Colonic mucosa (tissue), 4 donors: ENCODE measurements around the gene PPM1M. TPM values are rescaled to one million over a fixed set of nuclear protein-coding genes. Genes with fewer than 3 reads are reported as not detected.

Source experiments
- DNase-seq: peaks from one replicate; pipeline ENCODE4 v3.0.0-alpha.2; 2020
- H3K27ac ChIP-seq: fragments of 200-600 bp; one replicate; pipeline ENCODE4 v1.8.0; 2021
- H3K27me3 ChIP-seq: fragments of 200-600 bp; one replicate; pipeline ENCODE4 v1.8.0; 2021
- H3K36me3 ChIP-seq: fragments of 200-600 bp; one replicate; pipeline ENCODE4 v1.8.0; 2021
- H3K4me1 ChIP-seq: fragments of 200-600 bp; one replicate; pipeline ENCODE4 v1.8.0; 2021; ENCODE audit warnings: mild to moderate bottlenecking
- H3K4me3 ChIP-seq: fragments of 200-600 bp; one replicate; pipeline ENCODE4 v1.8.0; 2021
- H3K9ac ChIP-seq, 2 donors: one replicate each; pipeline ENCODE4 v1.7.0; 2013; ENCODE audit warnings: control low read depth in 2 of 2, low read depth in 2 of 2, low read length in 2 of 2
- H3K9me3 ChIP-seq: fragments of 200-600 bp; one replicate; pipeline ENCODE4 v1.8.0; 2021
- intact Hi-C: fragments of 100-400 bp; cut with DNase I; formaldehyde crosslinking; loops from one replicate; pipeline ENCODE4 v1.14.1; 2022
- total RNA-seq, 2 donors: library from RNA; stranded (reverse); fragmentation: NEBNext Ultra II Directional in 1 of 2; extraction: Animal tissue kit (Norgen Biotek cat#: 25700) in 1 of 2; gene quantifications; one replicate each; pipeline ENCODE4 v1.2.1, GENCODE V29; 2021
- TF ChIP-seq, protein P1 (sequence below): fragments of 200-600 bp; IDR thresholded peaks from one replicate; pipeline ENCODE4 v1.8.0; 2022; ENCODE audit warnings: antibody characterized with exemption, mild to moderate bottlenecking
- donor health status: healthy.
- donor health status: DM: no; HTN: no; CAD: no.
- donor health status: DM: no; HTN: no; CAD: no.

The PPM1M gene
- total RNA-seq, 2 donors from 2014 or later, result 5.4 to 8.1 TPM

- H3K4me1 ChIP-seq, result peaks cover 21% of the 10 kb centered on the region
- no peak for DNase-seq
- no peaks in the 10 kb centered on the region for H3K27me3 ChIP-seq
- intact Hi-C loops, result no loop called here
- H3K9me3 ChIP-seq, result no peaks in the 10 kb centered on the region
- no peak overlapping the region for H3K4me3 ChIP-seq
- no peaks in the 10 kb centered on the region for H3K36me3 ChIP-seq
- TF ChIP-seq, protein P1, sequence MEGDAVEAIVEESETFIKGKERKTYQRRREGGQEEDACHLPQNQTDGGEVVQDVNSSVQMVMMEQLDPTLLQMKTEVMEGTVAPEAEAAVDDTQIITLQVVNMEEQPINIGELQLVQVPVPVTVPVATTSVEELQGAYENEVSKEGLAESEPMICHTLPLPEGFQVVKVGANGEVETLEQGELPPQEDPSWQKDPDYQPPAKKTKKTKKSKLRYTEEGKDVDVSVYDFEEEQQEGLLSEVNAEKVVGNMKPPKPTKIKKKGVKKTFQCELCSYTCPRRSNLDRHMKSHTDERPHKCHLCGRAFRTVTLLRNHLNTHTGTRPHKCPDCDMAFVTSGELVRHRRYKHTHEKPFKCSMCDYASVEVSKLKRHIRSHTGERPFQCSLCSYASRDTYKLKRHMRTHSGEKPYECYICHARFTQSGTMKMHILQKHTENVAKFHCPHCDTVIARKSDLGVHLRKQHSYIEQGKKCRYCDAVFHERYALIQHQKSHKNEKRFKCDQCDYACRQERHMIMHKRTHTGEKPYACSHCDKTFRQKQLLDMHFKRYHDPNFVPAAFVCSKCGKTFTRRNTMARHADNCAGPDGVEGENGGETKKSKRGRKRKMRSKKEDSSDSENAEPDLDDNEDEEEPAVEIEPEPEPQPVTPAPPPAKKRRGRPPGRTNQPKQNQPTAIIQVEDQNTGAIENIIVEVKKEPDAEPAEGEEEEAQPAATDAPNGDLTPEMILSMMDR, result no peak
- H3K27ac ChIP-seq, result no peak overlapping the region
- no peak overlapping the region for H3K9ac ChIP-seq
Measured at GRCh38 chr3:52221141-52221562, 24.4 kb upstream of the PPM1M start.

GRCh38 chr3:52221563-52222318 is 23.8 kb upstream of the PPM1M start:
- intact Hi-C loops, result no loop called here
- Histone ChIP-seq H3K27ac (no peak overlapping the region), H3K9me3 (no peaks in the 10 kb centered on the region), H3K9ac (no peak overlapping the region), H3K27me3 (no peaks in the 10 kb centered on the region), H3K4me3 (no peak overlapping the region), H3K4me1 (peaks cover 15% of the 10 kb centered on the region), H3K36me3 (no peaks in the 10 kb centered on the region)
- TF ChIP-seq, protein P1, result no peak
- DNase-seq, result no peak

DNA sequence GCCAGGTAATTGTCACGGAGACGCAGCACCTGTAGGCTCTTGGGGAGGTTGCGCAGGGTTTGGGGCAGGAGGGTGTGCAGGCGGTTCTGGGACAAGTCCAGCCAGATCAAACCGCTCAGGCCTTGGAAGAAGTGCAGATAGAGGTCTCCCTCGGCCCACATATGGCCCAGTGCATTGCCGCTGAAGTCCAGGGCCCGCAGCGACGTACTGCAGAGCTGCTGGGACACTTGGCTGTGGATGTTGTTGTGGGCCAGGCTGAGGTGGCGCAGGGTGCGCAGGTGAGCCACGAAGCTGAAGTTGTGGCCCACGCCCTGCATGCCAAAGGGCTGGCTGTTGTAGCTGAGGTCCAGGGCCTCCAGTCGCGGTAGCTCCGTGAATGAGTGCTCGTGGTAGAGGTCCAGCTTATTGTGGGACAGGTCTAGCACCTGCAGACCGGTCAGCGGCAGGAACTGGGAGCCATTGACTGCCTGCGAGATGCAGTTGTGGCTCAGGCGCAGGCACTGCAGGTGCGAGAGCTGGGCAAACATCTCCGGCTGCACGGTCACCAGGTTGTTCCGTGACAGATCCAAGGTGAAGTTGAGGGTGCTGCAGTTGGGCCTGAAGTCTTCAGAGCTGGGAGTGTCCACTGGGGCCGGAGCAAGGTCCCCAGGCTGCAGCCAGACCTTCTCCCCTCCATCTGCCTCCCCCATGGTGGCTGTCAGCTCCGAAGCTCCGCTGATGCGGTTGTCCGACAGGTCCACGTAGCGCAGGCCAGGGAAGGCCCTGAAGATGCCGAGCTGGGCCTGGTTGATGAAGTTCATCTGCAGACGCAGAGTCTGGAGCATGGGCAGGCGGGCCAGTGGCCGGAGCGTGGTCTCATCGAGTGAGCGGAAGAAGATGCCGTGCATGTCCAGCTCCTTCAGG is 23.0 kb upstream of the PPM1M start:
- H3K27me3 ChIP-seq, result no peaks in the 10 kb centered on the region
- TF ChIP-seq, protein P1, result no peak
- peaks cover 9% of the 10 kb centered on the region for H3K4me1 ChIP-seq
- no peaks in the 10 kb centered on the region for H3K36me3 ChIP-seq
- H3K9me3 ChIP-seq, result no peaks in the 10 kb centered on the region
- DNase-seq, result no peak
- no peak overlapping the region for H3K27ac ChIP-seq
- H3K4me3 ChIP-seq, result no peak overlapping the region
- no peak overlapping the region for H3K9ac ChIP-seq
- intact Hi-C loops, result no loop called here

GRCh38 chr3:52223449-52224408 is 21.8 kb upstream of the PPM1M start:
- H3K9me3 ChIP-seq, result no peaks in the 10 kb centered on the region
- TF ChIP-seq, protein P1, result no peak
- no peak for DNase-seq
- no peak overlapping the region for H3K9ac ChIP-seq
- no peaks in the 10 kb centered on the region for H3K36me3 ChIP-seq
- intact Hi-C loops, result no loop called here
- no peak overlapping the region for H3K4me3 ChIP-seq
- H3K27ac ChIP-seq, result no peak overlapping the region
- no peaks in the 10 kb centered on the region for H3K27me3 ChIP-seq
- no peaks in the 10 kb centered on the region for H3K4me1 ChIP-seq
